KOPT-K1 (cell line): Measurements from ENCODE around the gene TAS2R5.
"Not testable (repeated sequence)": the region's sequence is repeated elsewhere in the genome, so short reads cannot be mapped to it uniquely, and the experiment has no call there.

Experiments
- H3K27ac ChIP-seq: fragments of 200-600 bp; sonication (generic); 2 replicates; pipeline ENCODE4 v1.5.1; 2016; ENCODE audit warnings: antibody characterized with exemption, mild to moderate bottlenecking, low read depth, low read length; ENCODE audit not compliant: poor library complexity, severe bottlenecking
- H3K36me3 ChIP-seq: fragments of 200-600 bp; sonication (generic); 2 replicates; pipeline ENCODE4 v1.5.1; 2017; ENCODE audit warnings: antibody characterized with exemption, mild to moderate bottlenecking, low read length, moderate library complexity; ENCODE audit not compliant: insufficient read depth
- H3K9me3 ChIP-seq: fragments of 200-600 bp; sonication (generic); 2 replicates; pipeline ENCODE4 v1.5.1; 2017; ENCODE audit warnings: antibody characterized with exemption, low read length, mild to moderate bottlenecking; ENCODE audit not compliant: insufficient read depth, poor library complexity, severe bottlenecking

TAS2R5 gene

GRCh38 chr7:141789917-141790316 is at the start of gene TAS2R5:
TSS of gene TAS2R5 (plus strand) at chr7:141790217. CDS start at chr7:141790362, 145 bp downstream.
- H3K27ac ChIP-seq = no peak within 1 kb of the TSS
- H3K9me3 ChIP-seq = no peaks in the 10 kb centered on the region
- H3K36me3 ChIP-seq = peaks cover 5% of the 10 kb centered on the region; the same call in 1 of the 2 replicates

- no peak overlapping the region for H3K27ac ChIP-seq
- peaks cover 81% of the 10 kb centered on the region for H3K36me3 ChIP-seq
- no peaks in the 10 kb centered on the region for H3K9me3 ChIP-seq
Observed at GRCh38 chr7:141742229-141742628, 47.8 kb upstream of the TAS2R5 start.

GRCh38 chr7:141744131-141744530 is 45.9 kb upstream of the TAS2R5 start:
- Histone ChIP-seq H3K36me3 (peaks cover 100% of the 10 kb centered on the region), H3K27ac (no peak overlapping the region), H3K9me3 (peaks cover 7% of the 10 kb centered on the region)

- H3K27ac ChIP-seq = no peak overlapping the region
- peaks cover 49% of the 10 kb centered on the region for H3K9me3 ChIP-seq
- peaks cover 100% of the 10 kb centered on the region for H3K36me3 ChIP-seq
Observed at GRCh38 chr7:141748396-141748795, 41.6 kb upstream of the TAS2R5 start.

GRCh38 chr7:141751904-141752303 is 38.1 kb upstream of the TAS2R5 start:
- Histone ChIP-seq H3K9me3 (peaks cover 49% of the 10 kb centered on the region), H3K36me3 (peaks cover 100% of the 10 kb centered on the region)
- H3K27ac ChIP-seq = not testable (repeated sequence)

- Histone ChIP-seq H3K27ac (no peak overlapping the region), H3K36me3 (peaks cover 100% of the 10 kb centered on the region), H3K9me3 (peaks cover 49% of the 10 kb centered on the region)
Observed at GRCh38 chr7:141752634-141753033, 37.4 kb upstream of the TAS2R5 start.

- no peak overlapping the region for H3K27ac ChIP-seq
- peaks cover 34% of the 10 kb centered on the region for H3K9me3 ChIP-seq
- peaks cover 98% of the 10 kb centered on the region for H3K36me3 ChIP-seq
Observed at GRCh38 chr7:141754939-141755338, 35.1 kb upstream of the TAS2R5 start.

- no peak within 1 kb of the TSS for H3K27ac ChIP-seq
- H3K36me3 ChIP-seq = peaks cover 70% of the 10 kb centered on the region
- no peaks in the 10 kb centered on the region for H3K9me3 ChIP-seq
Observed at GRCh38 chr7:141763797-141764196, 26.2 kb upstream of the TAS2R5 start, which contains the start of gene TAS2R3. TSS of gene TAS2R3 (plus strand) at chr7:141764097. CDS start at chr7:141764159, 62 bp downstream.

- not testable (repeated sequence) for H3K9me3 ChIP-seq, H3K27ac ChIP-seq
- H3K36me3 ChIP-seq = peaks cover 11% of the 10 kb centered on the region; the same call in 1 of the 2 replicates
Observed at GRCh38 chr7:141770083-141770583, 19.9 kb upstream of the TAS2R5 start.

GRCh38 chr7:141776374-141776773 is 13.6 kb upstream of the TAS2R5 start, which contains the start of gene TAS2R4:
TSS of gene TAS2R4 (plus strand) at chr7:141776674. CDS start at chr7:141778489, 1,815 bp downstream.
- Histone ChIP-seq H3K36me3 (peaks cover 48% of the 10 kb centered on the region), H3K27ac (no peak within 1 kb of the TSS), H3K9me3 (no peaks in the 10 kb centered on the region)

GRCh38 chr7:141785706-141786552 is 4.1 kb upstream of the TAS2R5 start:
- Histone ChIP-seq H3K36me3 (peaks cover 5% of the 10 kb centered on the region; the same call in 1 of the 2 replicates), H3K27ac (no peak overlapping the region), H3K9me3 (no peaks in the 10 kb centered on the region)

- H3K27ac ChIP-seq = no peak overlapping the region
- H3K36me3 ChIP-seq = peaks cover 5% of the 10 kb centered on the region; the same call in 1 of the 2 replicates
Observed at GRCh38 chr7:141788296-141788695, 1.7 kb upstream of the TAS2R5 start.

GRCh38 chr7:141792526-141792925 is 2.5 kb downstream of the TAS2R5 start:
- Histone ChIP-seq H3K27ac (no peak overlapping the region), H3K36me3 (peaks cover 5% of the 10 kb centered on the region; the same call in 1 of the 2 replicates), H3K9me3 (no peaks in the 10 kb centered on the region)

More at GRCh38 chr7:141788296-141788695, 1.7 kb upstream of the TAS2R5 start:
- no peaks in the 10 kb centered on the region for H3K9me3 ChIP-seq

- no peak overlapping the region for H3K27ac ChIP-seq
- no peaks in the 10 kb centered on the region for H3K36me3 ChIP-seq
- H3K9me3 ChIP-seq = peaks cover 18% of the 10 kb centered on the region
Observed at GRCh38 chr7:141820067-141820466, 30.1 kb downstream of the TAS2R5 start.

- H3K36me3 ChIP-seq, H3K27ac ChIP-seq: not testable (repeated sequence)
- peaks cover 18% of the 10 kb centered on the region for H3K9me3 ChIP-seq
Observed at GRCh38 chr7:141822432-141822831, 32.4 kb downstream of the TAS2R5 start.
